Neural cell (in vitro differentiated cells): Measurements from ENCODE around the gene RGS12. TPM values are rescaled to one million over a fixed set of nuclear protein-coding genes. Genes with fewer than 3 reads are reported as not detected.

Experiments used
- H2AFZ ChIP-seq: fragments of 200-600, 300-800 bp; sonication (generic), shearing (Covaris generic); 2 replicates; pipeline ENCODE4 v1.6.0; 2014; ENCODE audit warnings: low read depth, mild to moderate bottlenecking, antibody characterized with exemption, low read length, moderate library complexity
- H3F3A ChIP-seq: fragments of 200-600 bp; shearing (Covaris generic); 2 replicates; pipeline ENCODE4 v1.6.1; 2016; ENCODE audit warnings: mild to moderate bottlenecking, moderate library complexity, mixed read lengths, antibody characterized with exemption, low read length; ENCODE audit not compliant: insufficient read depth, poor library complexity, severe bottlenecking
- H3K27ac ChIP-seq: fragments of 200-600, 300-800 bp; sonication (generic), shearing (Covaris generic); 2 replicates; pipeline ENCODE4 v1.5.1; 2014; ENCODE audit warnings: mild to moderate bottlenecking, low read length, moderate library complexity
- H3K27me3 ChIP-seq: fragments of 300-800, 200-600 bp; sonication (generic), shearing (Covaris generic); 2 replicates; pipeline ENCODE4 v1.6.0; 2014; ENCODE audit warnings: mild to moderate bottlenecking, low read depth, low read length, moderate library complexity; ENCODE audit not compliant: insufficient read depth
- H3K36me3 ChIP-seq: fragments of 300-800, 200-600 bp; sonication (generic), shearing (Covaris generic); 2 replicates; pipeline ENCODE4 v1.5.1; 2014; ENCODE audit warnings: mild to moderate bottlenecking, antibody characterized with exemption, low read length, moderate library complexity; ENCODE audit not compliant: insufficient read depth
- H3K4me2 ChIP-seq: fragments of 300-800, 200-600 bp; sonication (generic), shearing (Covaris generic); 2 replicates; pipeline ENCODE4 v1.6.0; 2014; ENCODE audit warnings: mild to moderate bottlenecking, low read length
- H3K4me3 ChIP-seq: fragments of 300-800, 200-600 bp; sonication (generic), shearing (Covaris generic); 2 replicates; pipeline ENCODE4 v1.5.1; 2014; ENCODE audit warnings: mild to moderate bottlenecking, low read length, moderate library complexity
- H3K79me2 ChIP-seq: fragments of 200-600 bp; shearing (Covaris generic); replicated peaks from 2 replicates; pipeline ENCODE4 v1.6.0; 2014; ENCODE audit warnings: mild to moderate bottlenecking, low read length, moderate library complexity; ENCODE audit not compliant: insufficient read depth
- H3K9ac ChIP-seq: fragments of 300-800, 200-600 bp; sonication (generic), shearing (Covaris generic); 2 replicates; pipeline ENCODE4 v1.6.1; 2016; ENCODE audit warnings: mild to moderate bottlenecking, low read length, mixed read lengths
- H3K9me2 ChIP-seq: fragments of 200-600 bp; shearing (Covaris generic); 2 replicates; pipeline ENCODE4 v1.6.1; 2016; ENCODE audit warnings: mild to moderate bottlenecking, low read length, mixed read lengths; ENCODE audit not compliant: insufficient read depth
- H3K9me3 ChIP-seq: fragments of 200-600, 300-800 bp; sonication (generic), shearing (Covaris generic); 2 replicates; pipeline ENCODE4 v1.6.1; 2016; ENCODE audit warnings: mild to moderate bottlenecking, mixed run types, low read length, moderate library complexity, mixed read lengths
- H4K20me1 ChIP-seq: fragments of 200-600 bp; shearing (Covaris generic); 2 replicates; pipeline ENCODE4 v1.6.1; 2016; ENCODE audit warnings: mild to moderate bottlenecking, mixed run types; ENCODE audit not compliant: insufficient read depth
- EP300 ChIP-seq: fragments of 450-650 bp; conservative IDR thresholded peaks from 2 replicates; pipeline ENCODE4 v1.6.1; 2014; ENCODE audit warnings: antibody characterized with exemption, mild to moderate bottlenecking, moderate library complexity; ENCODE audit not compliant: poor library complexity, severe bottlenecking
- EZH2 ChIP-seq: fragments of 200-600, 300-800 bp; shearing (Covaris generic), sonication (generic); IDR thresholded peaks from 2 replicates; pipeline ENCODE4 v1.6.1; 2014; ENCODE audit warnings: antibody characterized with exemption, low read length, borderline replicate concordance, mild to moderate bottlenecking; ENCODE audit not compliant: insufficient read depth, poor library complexity, severe bottlenecking
- MXI1 ChIP-seq: fragments of 450-650 bp; conservative IDR thresholded peaks from 2 replicates; pipeline ENCODE4 v1.6.1; 2014; ENCODE audit warnings: antibody characterized with exemption, mild to moderate bottlenecking; ENCODE audit not compliant: poor library complexity, severe bottlenecking
- POLR2AphosphoS5 ChIP-seq: IDR thresholded peaks from 2 replicates; pipeline ENCODE4 v1.6.1; 2012
- RAD21 ChIP-seq: fragments of 450-650 bp; conservative IDR thresholded peaks from 2 replicates; pipeline ENCODE4 v1.6.1; 2014; ENCODE audit warnings: antibody characterized with exemption, mild to moderate bottlenecking, moderate library complexity
- SMC3 ChIP-seq: fragments of 450-650 bp; conservative IDR thresholded peaks from 2 replicates; pipeline ENCODE4 v1.6.1; 2014; ENCODE audit warnings: antibody characterized with exemption, mild to moderate bottlenecking, moderate library complexity; ENCODE audit not compliant: poor library complexity
- TAF1 ChIP-seq: IDR thresholded peaks from 2 replicates; pipeline ENCODE4 v1.6.1; 2012; ENCODE audit warnings: low read depth
- polyA plus RNA-seq: library from polyadenylated mRNA; depleted of rRNA; stranded (reverse); fragments of >200 nt; gene quantifications from 2 replicates; pipeline ENCODE4 v1.2.3, GENCODE V29; 2014
- TF ChIP-seq, protein P1 (sequence below): fragments of 450-650 bp; IDR thresholded peaks from 2 replicates; pipeline ENCODE4 v1.5.1; 2014; ENCODE audit warnings: antibody characterized with exemption, mild to moderate bottlenecking, moderate library complexity; ENCODE audit not compliant: poor library complexity, severe bottlenecking
- TF ChIP-seq, protein P2 (sequence below): IDR thresholded peaks from 2 replicates; pipeline ENCODE4 v1.6.1; 2012; ENCODE audit warnings: borderline replicate concordance

The RGS12 gene
- polyA plus RNA-seq, 1 donor from 2014 or later: 66.4 TPM

DNA sequence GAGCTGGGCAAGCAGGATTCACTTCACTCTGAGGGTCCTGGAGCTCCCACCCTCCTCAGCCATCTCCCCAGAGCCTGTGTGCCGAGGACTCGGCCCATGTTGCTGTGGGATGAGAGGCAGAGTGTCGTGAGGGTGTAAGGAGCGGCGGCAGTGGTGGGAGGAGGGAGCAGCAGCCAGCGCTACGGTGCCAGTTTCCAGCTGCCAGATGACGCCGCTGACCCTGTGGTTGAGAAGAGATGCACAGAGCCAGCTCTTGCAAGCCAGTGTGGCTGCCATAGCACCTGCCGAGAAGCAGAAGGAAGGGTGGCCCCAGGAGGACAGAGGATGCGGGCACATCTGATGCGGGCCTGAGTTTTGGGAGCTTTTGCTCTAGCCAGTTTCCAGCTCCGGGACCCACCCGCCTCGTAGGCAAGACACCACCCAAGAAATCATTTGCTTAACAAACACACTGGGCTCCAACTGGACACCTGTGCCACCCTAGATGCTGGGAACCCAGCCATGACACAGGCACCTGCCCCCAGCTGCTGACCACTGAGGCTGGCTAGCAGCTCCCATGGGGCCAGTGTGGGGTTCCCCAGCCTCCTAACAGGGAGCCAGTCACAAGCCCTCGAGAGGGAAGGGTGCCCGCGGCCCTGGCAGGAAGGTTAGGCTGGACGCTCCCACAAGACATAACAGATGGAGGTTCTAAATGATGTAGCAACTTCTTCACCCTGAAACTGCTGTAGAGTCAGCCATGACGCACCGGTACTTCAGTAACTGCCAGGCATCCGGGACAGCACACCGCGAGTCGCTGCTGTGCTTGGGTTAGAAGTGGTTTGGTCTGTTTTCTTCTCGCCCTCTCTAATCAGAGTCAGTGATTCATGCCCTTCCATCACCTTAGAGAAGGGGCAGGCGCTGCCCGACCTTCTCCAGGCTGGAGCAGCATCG is 35.0 kb upstream of the RGS12 start:
- no peaks in the 10 kb centered on the region for H3K36me3 ChIP-seq

DNA sequence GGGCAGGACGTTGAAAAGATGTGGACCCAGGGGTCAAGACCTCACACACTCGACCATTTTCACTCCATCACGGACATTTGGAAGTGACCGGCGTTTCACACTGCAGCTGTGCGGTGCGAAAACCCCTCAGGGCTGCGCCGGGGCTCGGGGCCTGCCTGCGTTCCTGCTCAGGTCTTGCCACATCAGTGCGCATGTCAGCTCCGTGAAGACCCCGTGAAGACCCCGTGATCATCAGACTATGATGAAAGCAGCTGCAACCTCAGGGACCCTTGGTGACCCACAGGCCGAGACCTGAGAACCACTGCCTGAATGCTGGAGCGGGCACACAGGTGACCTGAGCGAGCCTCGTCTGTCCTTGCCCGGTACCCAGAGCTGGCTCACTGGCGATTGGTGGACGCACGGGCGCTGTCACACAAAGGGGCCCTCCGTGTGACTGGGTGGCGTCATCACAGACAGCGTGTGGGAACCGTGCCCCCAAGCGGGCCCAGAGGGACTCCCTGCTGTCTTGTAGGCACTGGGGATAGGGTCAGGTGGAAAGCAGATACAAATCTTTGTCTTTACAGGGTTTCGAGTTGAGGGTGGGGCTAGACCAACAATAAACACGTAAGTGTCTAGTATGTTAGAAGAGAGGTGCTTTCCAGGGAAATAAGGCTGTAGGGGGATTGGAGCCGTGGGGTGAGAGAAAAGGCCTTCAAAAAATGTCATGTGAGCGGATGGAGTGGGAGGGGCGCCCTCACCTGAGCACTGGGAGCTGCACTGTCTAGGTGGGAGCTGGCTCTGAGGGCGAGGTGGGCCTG is 31.2 kb upstream of the RGS12 start:
- H3K4me3 ChIP-seq: no peak overlapping the region

More for the DNA sequence above, 35.0 kb upstream of the RGS12 start:
- Histone ChIP-seq H3K27me3 (no peaks in the 10 kb centered on the region), H3K9me3 (no peaks in the 10 kb centered on the region), H3K4me3 (no peak overlapping the region), H3K79me2 (no peaks in the 10 kb centered on the region), H3K27ac (no peak overlapping the region), H2AFZ (no peak overlapping the region), H3K9ac (no peak overlapping the region), H4K20me1 (no peaks in the 10 kb centered on the region), H3K9me2 (no peaks in the 10 kb centered on the region), H3K4me2 (no peak overlapping the region), H3F3A (no peaks in the 10 kb centered on the region)
- TF ChIP-seq EZH2 (no peak), SMC3 (no peak), RAD21 (no peak), POLR2AphosphoS5 (no peak), EP300 (no peak), MXI1 (no peak), TAF1 (no peak)
- TF ChIP-seq, protein P1, sequence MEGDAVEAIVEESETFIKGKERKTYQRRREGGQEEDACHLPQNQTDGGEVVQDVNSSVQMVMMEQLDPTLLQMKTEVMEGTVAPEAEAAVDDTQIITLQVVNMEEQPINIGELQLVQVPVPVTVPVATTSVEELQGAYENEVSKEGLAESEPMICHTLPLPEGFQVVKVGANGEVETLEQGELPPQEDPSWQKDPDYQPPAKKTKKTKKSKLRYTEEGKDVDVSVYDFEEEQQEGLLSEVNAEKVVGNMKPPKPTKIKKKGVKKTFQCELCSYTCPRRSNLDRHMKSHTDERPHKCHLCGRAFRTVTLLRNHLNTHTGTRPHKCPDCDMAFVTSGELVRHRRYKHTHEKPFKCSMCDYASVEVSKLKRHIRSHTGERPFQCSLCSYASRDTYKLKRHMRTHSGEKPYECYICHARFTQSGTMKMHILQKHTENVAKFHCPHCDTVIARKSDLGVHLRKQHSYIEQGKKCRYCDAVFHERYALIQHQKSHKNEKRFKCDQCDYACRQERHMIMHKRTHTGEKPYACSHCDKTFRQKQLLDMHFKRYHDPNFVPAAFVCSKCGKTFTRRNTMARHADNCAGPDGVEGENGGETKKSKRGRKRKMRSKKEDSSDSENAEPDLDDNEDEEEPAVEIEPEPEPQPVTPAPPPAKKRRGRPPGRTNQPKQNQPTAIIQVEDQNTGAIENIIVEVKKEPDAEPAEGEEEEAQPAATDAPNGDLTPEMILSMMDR: no peak
- TF ChIP-seq, protein P2, sequence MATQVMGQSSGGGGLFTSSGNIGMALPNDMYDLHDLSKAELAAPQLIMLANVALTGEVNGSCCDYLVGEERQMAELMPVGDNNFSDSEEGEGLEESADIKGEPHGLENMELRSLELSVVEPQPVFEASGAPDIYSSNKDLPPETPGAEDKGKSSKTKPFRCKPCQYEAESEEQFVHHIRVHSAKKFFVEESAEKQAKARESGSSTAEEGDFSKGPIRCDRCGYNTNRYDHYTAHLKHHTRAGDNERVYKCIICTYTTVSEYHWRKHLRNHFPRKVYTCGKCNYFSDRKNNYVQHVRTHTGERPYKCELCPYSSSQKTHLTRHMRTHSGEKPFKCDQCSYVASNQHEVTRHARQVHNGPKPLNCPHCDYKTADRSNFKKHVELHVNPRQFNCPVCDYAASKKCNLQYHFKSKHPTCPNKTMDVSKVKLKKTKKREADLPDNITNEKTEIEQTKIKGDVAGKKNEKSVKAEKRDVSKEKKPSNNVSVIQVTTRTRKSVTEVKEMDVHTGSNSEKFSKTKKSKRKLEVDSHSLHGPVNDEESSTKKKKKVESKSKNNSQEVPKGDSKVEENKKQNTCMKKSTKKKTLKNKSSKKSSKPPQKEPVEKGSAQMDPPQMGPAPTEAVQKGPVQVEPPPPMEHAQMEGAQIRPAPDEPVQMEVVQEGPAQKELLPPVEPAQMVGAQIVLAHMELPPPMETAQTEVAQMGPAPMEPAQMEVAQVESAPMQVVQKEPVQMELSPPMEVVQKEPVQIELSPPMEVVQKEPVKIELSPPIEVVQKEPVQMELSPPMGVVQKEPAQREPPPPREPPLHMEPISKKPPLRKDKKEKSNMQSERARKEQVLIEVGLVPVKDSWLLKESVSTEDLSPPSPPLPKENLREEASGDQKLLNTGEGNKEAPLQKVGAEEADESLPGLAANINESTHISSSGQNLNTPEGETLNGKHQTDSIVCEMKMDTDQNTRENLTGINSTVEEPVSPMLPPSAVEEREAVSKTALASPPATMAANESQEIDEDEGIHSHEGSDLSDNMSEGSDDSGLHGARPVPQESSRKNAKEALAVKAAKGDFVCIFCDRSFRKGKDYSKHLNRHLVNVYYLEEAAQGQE: no peak

More for the DNA sequence above, 31.2 kb upstream of the RGS12 start:
- no peak overlapping the region for H2AFZ ChIP-seq
- no peak overlapping the region for H3K27ac ChIP-seq
- H3K27me3 ChIP-seq: no peaks in the 10 kb centered on the region
- TF ChIP-seq MXI1 (no peak), EP300 (no peak), SMC3 (no peak)
- no peaks in the 10 kb centered on the region for H3F3A ChIP-seq
- no peaks in the 10 kb centered on the region for H3K79me2 ChIP-seq
- H3K9me3 ChIP-seq: no peaks in the 10 kb centered on the region
- H3K9me2 ChIP-seq: no peaks in the 10 kb centered on the region
- H3K36me3 ChIP-seq: no peaks in the 10 kb centered on the region
- H4K20me1 ChIP-seq: no peaks in the 10 kb centered on the region
- no peak overlapping the region for H3K4me2 ChIP-seq
- no peak overlapping the region for H3K9ac ChIP-seq
